NB4 (cell line): ENCODE results near the gene MAGIX.

ENCODE experiments used
- DNase-seq: peaks from one replicate; pipeline ENCODE4 v3.0.0; 2010; ENCODE audit warnings: low read depth
- H3K4me3 ChIP-seq: one replicate; pipeline ENCODE4 v1.5.1; 2011; ENCODE audit warnings: mild to moderate bottlenecking, low read depth, low read length, moderate library complexity
- CTCF ChIP-seq: IDR thresholded peaks from one replicate; pipeline ENCODE4 v1.5.1; 2012; ENCODE audit warnings: low read depth, low read length
- MAX ChIP-seq: IDR thresholded peaks from 2 replicates; pipeline ENCODE4 v1.6.1; 2011; ENCODE audit warnings: low read depth, low read length
- MYC ChIP-seq: IDR thresholded peaks from 2 replicates; pipeline ENCODE4 v1.6.1; 2011; ENCODE audit warnings: low read depth, low read length
- POLR2A ChIP-seq: IDR thresholded peaks from 2 replicates; pipeline ENCODE4 v1.6.1; 2011; ENCODE audit warnings: mild to moderate bottlenecking; ENCODE audit not compliant: insufficient read length; ENCODE audit errors: extremely low read depth

Gene MAGIX

DNA sequence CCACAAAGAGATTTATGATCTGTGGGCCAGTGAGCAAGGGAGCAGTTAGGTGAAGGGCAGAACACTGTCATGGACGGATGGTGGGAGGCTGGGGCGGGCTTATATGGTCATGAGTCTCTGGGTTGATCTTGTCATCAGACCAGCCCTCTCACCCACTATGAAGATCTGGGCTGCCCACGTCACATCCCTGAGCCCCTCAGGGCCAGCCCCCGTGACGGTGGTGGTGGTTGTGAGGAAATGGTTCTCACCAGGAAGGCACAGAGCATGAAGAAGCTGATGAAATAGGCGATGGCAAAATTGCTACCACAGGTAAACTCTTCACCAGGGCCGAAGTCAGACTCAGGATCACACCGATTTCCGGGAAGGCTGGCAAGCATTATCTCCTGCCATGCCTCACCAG is 48.5 kb downstream of the MAGIX start:
- TF ChIP-seq CTCF (no peak), MAX (no peak), POLR2A (no peak), MYC (no peak)
- H3K4me3 ChIP-seq = no peak overlapping the region
- DNase-seq = no peak

DNA sequence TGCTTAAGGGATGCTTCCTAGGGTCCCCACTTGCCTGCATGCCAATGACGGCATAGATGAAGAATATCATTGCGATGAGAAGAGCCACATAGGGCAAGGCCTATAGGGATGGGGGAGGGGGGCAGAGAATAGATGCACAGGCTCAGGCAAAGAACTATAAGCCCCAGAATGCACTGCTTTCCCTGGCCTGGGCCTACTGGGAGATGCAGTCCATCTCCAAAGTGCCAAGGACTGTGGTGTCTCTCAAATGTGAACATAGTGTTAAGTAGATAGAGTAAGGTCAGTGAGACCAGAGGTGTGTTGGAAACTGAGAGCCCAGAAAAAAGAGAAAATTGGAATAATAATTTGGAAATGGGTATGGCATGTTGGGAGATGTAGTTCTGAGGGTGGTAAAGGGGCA is 49.7 kb downstream of the MAGIX start:
- no peak for DNase-seq
- TF ChIP-seq MAX = no peak
- no peak for TF ChIP-seq MYC
- TF ChIP-seq POLR2A = no peak
- TF ChIP-seq CTCF = no peak
- no peak overlapping the region for H3K4me3 ChIP-seq

- no peak for DNase-seq
- no peak for TF ChIP-seq MYC
- TF ChIP-seq MAX = no peak
- TF ChIP-seq POLR2A = no peak
- TF ChIP-seq CTCF = no peak
- no peak overlapping the region for H3K4me3 ChIP-seq
Observed at GRCh38 chrX:49212861-49213260, 50.3 kb downstream of the MAGIX start.

- no peak overlapping the region for H3K4me3 ChIP-seq
- TF ChIP-seq CTCF (no peak), MAX (no peak), MYC (no peak), POLR2A (no peak)
- DNase-seq = no peak
Observed at GRCh38 chrX:49214416-49214815, 51.9 kb downstream of the MAGIX start.

DNA sequence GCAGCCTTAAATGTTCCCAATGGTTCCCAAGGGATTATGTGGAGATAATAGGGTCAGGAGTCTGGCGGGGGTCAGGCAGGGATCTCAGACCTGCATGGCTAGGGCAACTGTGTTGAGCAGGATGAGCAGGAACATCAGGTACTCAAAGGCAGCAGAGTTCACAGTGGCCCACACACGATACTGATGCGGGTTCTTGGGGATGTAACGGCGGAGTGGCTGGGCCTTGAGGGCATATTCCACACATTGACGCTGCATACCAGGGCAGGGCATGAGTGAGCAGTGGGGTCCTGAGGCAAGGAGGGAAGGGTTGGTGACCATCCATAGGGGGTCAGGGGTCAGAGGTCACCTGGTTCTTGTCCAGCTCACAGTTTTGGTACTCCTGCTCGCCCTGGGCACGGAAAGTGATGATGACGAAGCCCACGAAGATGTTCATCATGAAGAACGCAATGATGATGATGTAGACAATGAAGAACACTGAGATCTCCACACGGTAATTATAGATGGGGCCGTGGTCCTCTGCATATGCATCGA is 52.5 kb downstream of the MAGIX start:
- TF ChIP-seq CTCF (no peak), POLR2A (no peak), MAX (no peak), MYC (no peak)
- no peak for DNase-seq
- no peak overlapping the region for H3K4me3 ChIP-seq
